WTC11 (cell line): ENCODE results near the gene GLCCI1. TPM values are rescaled to one million over a fixed set of nuclear protein-coding genes. Genes with fewer than 3 reads are reported as not detected.

Experiments used
- ATAC-seq: fragments of 200-7000 bp; cut with Tn5 transposase; 2 replicates; pipeline ENCODE4 v1.10.0; 2021; ENCODE audit warnings: mild to moderate bottlenecking, moderate library complexity
- Bru-seq: library from RNA; stranded (reverse); fragments of 400-500 nt; gene quantifications from one replicate; lab custom pipeline; 2021; lab: Mats Ljungman, UMichigan
- CTCF ChIA-PET: fragments of 300-600 bp; sonication (Branson Sonifier 250); formaldehyde crosslinking; loops from one replicate; lab custom pipeline; 2021; ENCODE audit warnings: antibody characterized with exemption; lab: Charles Lee
- POLR2A ChIA-PET: fragments of 350-600 bp; sonication (Branson Sonifier 250); formaldehyde crosslinking; loops from one replicate; lab custom pipeline; 2021; ENCODE audit warnings: antibody characterized with exemption; lab: Charles Lee
- DNase-seq: peaks from one replicate; pipeline ENCODE4 v3.0.0; 2021; ENCODE audit warnings: low spot score
- H3K27ac Mint-ChIP-seq: 2 replicates; pipeline ENCODE4 v1.8.0; 2021; ENCODE audit warnings: mixed read lengths
- H3K27me3 Mint-ChIP-seq: 2 replicates; pipeline ENCODE4 v1.8.0; 2021; ENCODE audit warnings: low read depth, mild to moderate bottlenecking, moderate library complexity, mixed read lengths
- H3K36me3 Mint-ChIP-seq: 2 replicates; pipeline ENCODE4 v1.8.0; 2021; ENCODE audit warnings: mixed read lengths
- H3K4me1 Mint-ChIP-seq: 2 replicates; pipeline ENCODE4 v1.8.0; 2022; ENCODE audit warnings: mixed read lengths
- H3K4me3 Mint-ChIP-seq: 2 replicates; pipeline ENCODE4 v1.8.0; 2021; ENCODE audit warnings: mild to moderate bottlenecking, moderate library complexity, mixed read lengths
- H3K9me3 Mint-ChIP-seq: 2 replicates; pipeline ENCODE4 v1.8.0; 2021; ENCODE audit warnings: mixed read lengths
- ARID4B ChIP-seq: sonication (generic); formaldehyde crosslinking; IDR thresholded peaks from 2 replicates; pipeline ENCODE4 v1.8.0; 2023; ENCODE audit warnings: missing genetic modification reagents, mild to moderate bottlenecking, borderline replicate concordance
- ATF6 ChIP-seq: sonication (generic); formaldehyde crosslinking; IDR thresholded peaks from 2 replicates; pipeline ENCODE4 v1.8.1; 2023; ENCODE audit warnings: mild to moderate bottlenecking, missing genetic modification reagents
- CREB1 ChIP-seq: sonication (generic); formaldehyde crosslinking; IDR thresholded peaks from 2 replicates; pipeline ENCODE4 v1.8.0; 2023; ENCODE audit warnings: mild to moderate bottlenecking, missing genetic modification reagents
- E2F5 ChIP-seq: sonication (generic); formaldehyde crosslinking; IDR thresholded peaks from 2 replicates; pipeline ENCODE4 v1.8.1; 2022; ENCODE audit warnings: mild to moderate bottlenecking, moderate library complexity, missing genetic modification reagents
- ELF4 ChIP-seq: sonication (generic); formaldehyde crosslinking; IDR thresholded peaks from 2 replicates; pipeline ENCODE4 v1.8.1; 2022; ENCODE audit warnings: low read depth, mild to moderate bottlenecking, moderate library complexity, missing genetic modification reagents
- EMX1 ChIP-seq: fragments of 250-450 bp; sonication (Bioruptor Pico); IDR thresholded peaks from 2 replicates; pipeline ENCODE4 v1.8.0; 2021; ENCODE audit warnings: mild to moderate bottlenecking
- ESRRA ChIP-seq: sonication (generic); formaldehyde crosslinking; IDR thresholded peaks from 2 replicates; pipeline ENCODE4 v1.8.1; 2022; ENCODE audit warnings: mild to moderate bottlenecking, missing genetic modification reagents, borderline replicate concordance
- ETV6 ChIP-seq: sonication (generic); formaldehyde crosslinking; IDR thresholded peaks from 2 replicates; pipeline ENCODE4 v1.8.1; 2022; ENCODE audit warnings: mild to moderate bottlenecking, missing genetic modification reagents
- JAZF1 ChIP-seq: fragments of 250-450 bp; sonication (Bioruptor Pico); IDR thresholded peaks from 2 replicates; pipeline ENCODE4 v1.9.0; 2021; ENCODE audit warnings: moderate library complexity, mild to moderate bottlenecking, inconsistent platforms
- MAX ChIP-seq: sonication (generic); formaldehyde crosslinking; IDR thresholded peaks from 2 replicates; pipeline ENCODE4 v1.8.0; 2022; ENCODE audit warnings: mild to moderate bottlenecking, missing genetic modification reagents
- MXD4 ChIP-seq: fragments of 250-450 bp; sonication (Bioruptor Pico); IDR thresholded peaks from 2 replicates; pipeline ENCODE4 v1.8.0; 2021; ENCODE audit warnings: mild to moderate bottlenecking, moderate library complexity, borderline replicate concordance
- MYBL2 ChIP-seq: sonication (generic); formaldehyde crosslinking; IDR thresholded peaks from 2 replicates; pipeline ENCODE4 v1.8.1; 2023; ENCODE audit warnings: mild to moderate bottlenecking, moderate library complexity, missing genetic modification reagents
- NFE2L1 ChIP-seq: sonication (generic); formaldehyde crosslinking; IDR thresholded peaks from 2 replicates; pipeline ENCODE4 v1.8.1; 2023; ENCODE audit warnings: missing genetic modification reagents
- NFYB ChIP-seq: sonication (generic); formaldehyde crosslinking; conservative IDR thresholded peaks from 2 replicates; pipeline ENCODE4 v1.8.0; 2022; ENCODE audit warnings: low read depth, missing genetic modification reagents
- NR3C1 ChIP-seq: sonication (generic); formaldehyde crosslinking; conservative IDR thresholded peaks from 2 replicates; pipeline ENCODE4 v1.8.1; 2023; ENCODE audit warnings: low read depth, mild to moderate bottlenecking, missing genetic modification reagents
- SMAD3 ChIP-seq: sonication (generic); formaldehyde crosslinking; IDR thresholded peaks from 2 replicates; pipeline ENCODE4 v1.8.0; 2022; ENCODE audit warnings: missing genetic modification reagents, mild to moderate bottlenecking, borderline replicate concordance
- SMAD4 ChIP-seq: sonication (generic); formaldehyde crosslinking; IDR thresholded peaks from 2 replicates; pipeline ENCODE4 v1.8.0; 2022; ENCODE audit warnings: mild to moderate bottlenecking, missing genetic modification reagents
- SP1 ChIP-seq: sonication (generic); formaldehyde crosslinking; conservative IDR thresholded peaks from 2 replicates; pipeline ENCODE4 v1.8.1; 2022; ENCODE audit warnings: missing genetic modification reagents
- TP53 ChIP-seq: sonication (generic); formaldehyde crosslinking; IDR thresholded peaks from 2 replicates; pipeline ENCODE4 v1.8.1; 2023; ENCODE audit warnings: mild to moderate bottlenecking, missing genetic modification reagents
- ZBTB43 ChIP-seq: sonication (generic); formaldehyde crosslinking; IDR thresholded peaks from 2 replicates; pipeline ENCODE4 v1.8.1; 2023; ENCODE audit warnings: mild to moderate bottlenecking, missing genetic modification reagents
- ZNF219 ChIP-seq: sonication (generic); formaldehyde crosslinking; IDR thresholded peaks from 2 replicates; pipeline ENCODE4 v1.8.0; 2023; ENCODE audit warnings: missing genetic modification reagents, mild to moderate bottlenecking, borderline replicate concordance
- ZNF281 ChIP-seq: sonication (generic); formaldehyde crosslinking; IDR thresholded peaks from 2 replicates; pipeline ENCODE4 v1.8.0; 2023; ENCODE audit warnings: mild to moderate bottlenecking, missing genetic modification reagents
- ZNF317 ChIP-seq: sonication (generic); formaldehyde crosslinking; IDR thresholded peaks from 2 replicates; pipeline ENCODE4 v1.8.1; 2023; ENCODE audit warnings: low read depth, mild to moderate bottlenecking, moderate library complexity, missing genetic modification reagents, borderline replicate concordance
- long read RNA-seq, 3 experiments: library from RNA in 1 of 3; library from capped mRNA in 1 of 3; library from polyadenylated mRNA in 1 of 3; unstranded in 2 of 3; stranded (forward) in 1 of 3; transcript quantifications; one replicate each; pipeline ENCODE4 v2.0.0, GENCODE V29; 2021
- total RNA-seq: library from RNA; stranded (reverse); gene quantifications from 3 replicates; pipeline ENCODE4 v1.2.3, GENCODE V29; 2021

GLCCI1 gene
- total RNA-seq (23.8 to 27.0 TPM (median 24.2 TPM) in 3 replicates), Bru-seq, nascent RNA (percentile 84 among the genes with signal in this experiment)
- long read RNA-seq, experiment 1, full-length matches to known transcripts, result 13 of 72 reads
- long read RNA-seq, experiment 1, partial matches to known transcripts, result 6 of 72 reads
- long read RNA-seq, experiment 1, other reads (novel, unspliced or antisense), result 53 of 72 reads
- long read RNA-seq, experiment 2, full-length matches to known transcripts, result 4 of 35 reads
- long read RNA-seq, experiment 2, partial matches to known transcripts, result 4 of 35 reads
- long read RNA-seq, experiment 2, other reads (novel, unspliced or antisense), result 27 of 35 reads
- long read RNA-seq, experiment 3, partial matches to known transcripts, result 6 of 7 reads
- long read RNA-seq, experiment 3, other reads (novel, unspliced or antisense), result 1 of 7 reads

- Mint-ChIP-seq H3K36me3 (no peaks in the 10 kb centered on the region), H3K9me3 (no peaks in the 10 kb centered on the region), H3K27ac (0 out of 2 replicates have a peak within 1 kb of the TSS, but pooled peaks have one; percentile 17), H3K4me1 (peaks cover 13% of the 10 kb centered on the region), H3K27me3 (no peaks in the 10 kb centered on the region), H3K4me3 (peak within 1 kb of the TSS; percentile 81)
- CTCF ChIA-PET, result interaction anchor here (0.8 kb wide), 1 partner anchor 105 kb away, joined by 3 read pairs; no protein-coding TSS in a partner anchor
- POLR2A ChIA-PET, result interaction anchor here (0.6 to 1.4 kb wide), 2 partner anchors 12 to 30 kb away, joined by 3 read pairs; no protein-coding TSS in a partner anchor
- peak; percentile 97 for ATAC-seq
- DNase-seq, result peak; percentile 98
- TF ChIP-seq ETV6 (CRISPR knock-in tag) (peak; percentile 62; the same call in 1 of the 2 replicates), NFYB (peak; percentile 93), ELF4 (no peak), ZNF281 (CRISPR knock-in tag) (0 out of 2 replicates have a peak, but pooled peaks have one; percentile 27), SMAD4 (CRISPR knock-in tag) (no peak; the same call in 1 of the 2 replicates), MXD4 (CRISPR knock-in tag) (no peak), MAX (CRISPR knock-in tag) (peak; percentile 78), ZNF219 (CRISPR knock-in tag) (peak; percentile 67; the same call in 1 of the 2 replicates), ZNF317 (CRISPR knock-in tag) (0 out of 2 replicates have a peak, but pooled peaks have one; percentile 15), ESRRA (CRISPR knock-in tag) (peak; percentile 55; the same call in 1 of the 2 replicates), E2F5 (CRISPR knock-in tag) (no peak), NR3C1 (CRISPR knock-in tag) (0 out of 2 replicates have a peak, but pooled peaks have one; percentile 38), MYBL2 (peak; percentile 83; the same call in 1 of the 2 replicates), ARID4B (CRISPR knock-in tag) (peak; percentile 89; the same call in 1 of the 2 replicates), CREB1 (0 out of 2 replicates have a peak, but pooled peaks have one; percentile 27), JAZF1 (CRISPR knock-in tag) (no peak), SMAD3 (CRISPR knock-in tag) (peak; percentile 82; the same call in 1 of the 2 replicates), ATF6 (CRISPR knock-in tag) (no peak), EMX1 (CRISPR knock-in tag) (no peak), ZBTB43 (peak; percentile 78; the same call in 1 of the 2 replicates), NFE2L1 (CRISPR knock-in tag) (0 out of 2 replicates have a peak, but pooled peaks have one; percentile 6), TP53 (CRISPR knock-in tag) (peak; percentile 82), SP1 (peak; percentile 88)
These were observed at the start of gene GLCCI1 for GRCh38 chr7:7968544-7969305. TSS of gene GLCCI1 (plus strand) at chr7:7968796. CDS start at chr7:7969351, 555 bp downstream.
